Breast epithelium (tissue), 4 donors: ENCODE measurements around the gene CERS5. TPM values are rescaled to one million over a fixed set of nuclear protein-coding genes. Genes with fewer than 3 reads are reported as not detected.

ENCODE experiments used
- DNase-seq, 2 donors: peaks; one replicate each; pipeline ENCODE4 v3.0.0-alpha.2; 2019; ENCODE audit warnings: low spot score in 2 of 2
- H3K27ac ChIP-seq, 2 donors: fragments of 200-600 bp; sonication (generic) in 1 of 2; one replicate each; pipeline ENCODE4 v1.5.1; 2016 to 2019; ENCODE audit warnings: mild to moderate bottlenecking in 1 of 2
- H3K27me3 ChIP-seq, 2 donors: fragments of 200-600 bp; sonication (generic) in 1 of 2; one replicate each; pipeline versions ENCODE4 v1.5.1 to v1.6.0; 2017 to 2019; ENCODE audit warnings: control low read depth in 1 of 2, mild to moderate bottlenecking in 1 of 2
- H3K36me3 ChIP-seq: fragments of 200-600 bp; one replicate; pipeline ENCODE4 v1.5.1; 2019
- H3K4me1 ChIP-seq, 2 donors: fragments of 200-600 bp; sonication (generic); one replicate each; pipeline ENCODE4 v1.5.1; 2016 to 2019; ENCODE audit warnings: control low read depth in 1 of 2
- H3K4me3 ChIP-seq, 3 donors: fragments of 200-600 bp; sonication (generic); 1 replicate in 2 of 3; 2 replicates in 1 of 3; pipeline ENCODE4 v1.5.1; 2016 to 2019; ENCODE audit warnings: mild to moderate bottlenecking in 3 of 3, moderate library complexity in 2 of 3
- H3K9me3 ChIP-seq, 2 donors: fragments of 200-600 bp; sonication (generic) in 1 of 2; one replicate each; pipeline ENCODE4 v1.5.1; 2016 to 2019; ENCODE audit warnings: control low read depth in 1 of 2
- POLR2A ChIP-seq: fragments of 450-650 bp; IDR thresholded peaks from one replicate; pipeline ENCODE4 v1.6.1; 2016; ENCODE audit warnings: antibody characterized with exemption, mild to moderate bottlenecking, moderate library complexity
- POLR2AphosphoS5 ChIP-seq, 3 donors: sonication (generic); formaldehyde crosslinking; IDR thresholded peaks; one replicate each; pipeline ENCODE4 v1.6.1; 2017; ENCODE audit warnings: antibody characterized with exemption in 3 of 3
- intact Hi-C: fragments of 100-400 bp; cut with DNase I; formaldehyde crosslinking; loops from one replicate; pipeline ENCODE4 v1.15.1; 2023; ENCODE audit warnings: low total_unique reads
- total RNA-seq, 3 donors: library from RNA; depleted of rRNA; stranded (reverse); fragments of >200 nt; gene quantifications; one replicate each; pipeline ENCODE4 v1.1.0, GENCODE V29; 2016
- TF ChIP-seq, protein P1 (sequence below), 3 donors: fragments of 450-650 bp; IDR thresholded peaks; one replicate each; pipeline ENCODE4 v1.5.1; 2016 to 2017; ENCODE audit warnings: antibody characterized with exemption in 3 of 3, mild to moderate bottlenecking in 3 of 3, moderate library complexity in 3 of 3

CERS5 gene
- total RNA-seq, 3 donors from 2014 or later = 25.0 to 40.1 (median 32.4) TPM

GRCh38 chr12:50100561-50100960, 66.6 kb downstream of the CERS5 start:
- Histone ChIP-seq H3K27ac (no peak overlapping the region), H3K4me3 (no peak overlapping the region), H3K36me3 (peaks cover 9% of the 10 kb centered on the region), H3K27me3 (no peaks in the 10 kb centered on the region), H3K9me3 (no peaks in the 10 kb centered on the region), H3K4me1 (peaks cover 0 to 11% of the 10 kb centered on the region in 2 donors)
- TF ChIP-seq, protein P1, sequence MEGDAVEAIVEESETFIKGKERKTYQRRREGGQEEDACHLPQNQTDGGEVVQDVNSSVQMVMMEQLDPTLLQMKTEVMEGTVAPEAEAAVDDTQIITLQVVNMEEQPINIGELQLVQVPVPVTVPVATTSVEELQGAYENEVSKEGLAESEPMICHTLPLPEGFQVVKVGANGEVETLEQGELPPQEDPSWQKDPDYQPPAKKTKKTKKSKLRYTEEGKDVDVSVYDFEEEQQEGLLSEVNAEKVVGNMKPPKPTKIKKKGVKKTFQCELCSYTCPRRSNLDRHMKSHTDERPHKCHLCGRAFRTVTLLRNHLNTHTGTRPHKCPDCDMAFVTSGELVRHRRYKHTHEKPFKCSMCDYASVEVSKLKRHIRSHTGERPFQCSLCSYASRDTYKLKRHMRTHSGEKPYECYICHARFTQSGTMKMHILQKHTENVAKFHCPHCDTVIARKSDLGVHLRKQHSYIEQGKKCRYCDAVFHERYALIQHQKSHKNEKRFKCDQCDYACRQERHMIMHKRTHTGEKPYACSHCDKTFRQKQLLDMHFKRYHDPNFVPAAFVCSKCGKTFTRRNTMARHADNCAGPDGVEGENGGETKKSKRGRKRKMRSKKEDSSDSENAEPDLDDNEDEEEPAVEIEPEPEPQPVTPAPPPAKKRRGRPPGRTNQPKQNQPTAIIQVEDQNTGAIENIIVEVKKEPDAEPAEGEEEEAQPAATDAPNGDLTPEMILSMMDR (IDR thresholded peaks at IDR 0.05) = no peak
- DNase-seq = no peak
- intact Hi-C loops = no loop called here

DNA sequence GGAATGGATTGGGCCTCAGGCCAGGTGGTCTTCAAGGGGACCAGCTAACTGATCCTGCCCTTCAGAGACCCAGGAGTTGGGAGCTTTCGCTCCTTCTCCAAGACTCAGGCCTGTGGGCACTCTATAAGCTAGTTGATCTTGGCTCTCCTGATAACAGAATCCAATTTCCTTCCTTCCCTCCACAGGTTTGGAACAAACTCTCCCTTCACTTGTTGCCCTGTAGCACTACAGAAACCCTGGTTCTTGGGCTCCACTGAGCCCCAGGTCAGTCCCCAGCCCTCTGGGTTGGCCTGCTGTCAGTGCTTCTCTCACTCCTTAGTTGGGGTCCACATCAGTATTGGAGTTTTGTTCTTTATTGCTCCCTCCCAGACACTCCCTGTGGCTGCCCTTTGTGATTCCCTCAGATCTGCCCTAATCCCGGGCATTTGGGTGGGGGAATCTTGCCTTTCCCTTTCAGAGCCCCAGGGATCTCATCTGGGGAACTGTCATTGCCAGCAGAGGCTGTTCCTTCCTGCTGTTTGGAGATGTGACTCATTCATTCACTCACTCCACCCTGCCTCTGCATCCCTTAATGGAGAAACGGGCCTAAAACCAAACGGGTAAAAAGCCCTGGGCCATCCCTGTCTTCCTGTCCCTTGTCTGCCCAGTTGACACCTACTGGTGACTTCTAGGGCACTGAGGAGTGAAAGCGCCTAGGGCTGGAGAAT, 67.7 kb downstream of the CERS5 start:
- Histone ChIP-seq H3K4me1 (peaks cover 0 to 11% of the 10 kb centered on the region in 2 donors), H3K27ac (peak overlapping the region in 1 of 2 donors; percentile 3), H3K36me3 (peaks cover 9% of the 10 kb centered on the region), H3K27me3 (no peaks in the 10 kb centered on the region), H3K4me3 (no peak overlapping the region), H3K9me3 (no peaks in the 10 kb centered on the region)
- intact Hi-C loops = no loop called here
- DNase-seq = no peak
- TF ChIP-seq, protein P1 (IDR thresholded peaks at IDR 0.05) = no peak
- TF ChIP-seq POLR2AphosphoS5 (IDR thresholded peaks at IDR 0.05) = no peak
- TF ChIP-seq POLR2A = no peak

GRCh38 chr12:50097952-50098351, 69.2 kb downstream of the CERS5 start:
- intact Hi-C loops = no loop called here
- Histone ChIP-seq H3K36me3 (peaks cover 9% of the 10 kb centered on the region), H3K4me1 (no peaks in the 10 kb centered on the region), H3K9me3 (no peaks in the 10 kb centered on the region), H3K4me3 (no peak overlapping the region), H3K27ac (no peak overlapping the region), H3K27me3 (no peaks in the 10 kb centered on the region)
- no peak for DNase-seq
- TF ChIP-seq, protein P1 (IDR thresholded peaks at IDR 0.05) = no peak
- TF ChIP-seq POLR2A (no peak), POLR2AphosphoS5 (IDR thresholded peaks at IDR 0.05) (no peak)

DNA sequence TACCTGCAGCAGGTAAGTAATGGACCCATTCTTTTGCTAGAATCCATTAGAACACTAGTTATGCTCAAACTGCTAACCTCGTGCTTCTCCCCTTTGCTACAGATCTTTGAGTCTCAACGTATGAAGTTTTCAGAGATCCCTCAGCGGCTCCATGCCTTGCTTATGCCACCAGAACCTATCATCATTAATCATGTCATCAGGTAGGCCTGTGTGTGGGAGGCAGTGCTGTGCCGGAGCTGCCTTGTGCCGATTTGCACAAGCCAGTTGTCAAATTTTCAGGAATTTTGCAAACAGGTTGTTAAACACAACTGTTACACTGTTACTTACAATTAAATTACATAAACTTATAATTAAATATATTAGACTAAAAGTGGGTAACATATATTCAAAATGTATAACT, 76.8 kb downstream of the CERS5 start:
- no peaks in the 10 kb centered on the region for H3K27me3 ChIP-seq
- no peaks in the 10 kb centered on the region for H3K4me1 ChIP-seq
- peaks cover 5% of the 10 kb centered on the region for H3K36me3 ChIP-seq
- TF ChIP-seq POLR2AphosphoS5 (IDR thresholded peaks at IDR 0.05) (no peak), POLR2A (no peak)
- TF ChIP-seq, protein P1 (IDR thresholded peaks at IDR 0.05) = no peak
- intact Hi-C loops = no loop called here
- H3K27ac ChIP-seq = no peak overlapping the region
- no peaks in the 10 kb centered on the region for H3K9me3 ChIP-seq
- no peak for DNase-seq
- no peak overlapping the region for H3K4me3 ChIP-seq

GRCh38 chr12:50089730-50090129, 77.4 kb downstream of the CERS5 start:
- H3K4me3 ChIP-seq = no peak overlapping the region
- intact Hi-C loops = loop anchor here (10.0 kb wide), 1 partner anchor 85 kb away; no protein-coding TSS in a partner anchor

More at GRCh38 chr12:50089730-50090129, 77.4 kb downstream of the CERS5 start:
- no peaks in the 10 kb centered on the region for H3K27me3 ChIP-seq
- no peak overlapping the region for H3K27ac ChIP-seq
- H3K9me3 ChIP-seq = no peaks in the 10 kb centered on the region
- DNase-seq = no peak
- TF ChIP-seq, protein P1 (IDR thresholded peaks at IDR 0.05) = no peak
- TF ChIP-seq POLR2A (no peak), POLR2AphosphoS5 (IDR thresholded peaks at IDR 0.05) (no peak)
- H3K36me3 ChIP-seq = peaks cover 5% of the 10 kb centered on the region
- no peaks in the 10 kb centered on the region for H3K4me1 ChIP-seq
